Cardiac fibroblast (primary cell): Measurements from ENCODE around the gene CTNND2.

Experiments
- DNase-seq, 2 donors: peaks; one replicate each; pipeline versions ENCODE4 v3.0.0 to v3.0.0-alpha.2; 2010; ENCODE audit warnings: low read depth in 2 of 2
- H3K4me3 ChIP-seq, 2 donors: replicated peaks in 1 of 2; 1 replicate in 1 of 2; 2 replicates in 1 of 2; pipeline ENCODE4 v1.5.1; 2011; ENCODE audit warnings: low read depth in 2 of 2, low read length in 2 of 2, mild to moderate bottlenecking in 2 of 2, moderate library complexity in 1 of 2
- CTCF ChIP-seq: IDR thresholded peaks from one replicate; pipeline ENCODE4 v1.5.1; 2011; ENCODE audit warnings: low read depth, mild to moderate bottlenecking, low read length, inconsistent platforms

Gene CTNND2

GRCh38 chr5:11383506-11384095 is 520.6 kb downstream of the CTNND2 start:
- H3K4me3 ChIP-seq = no peak overlapping the region
- no peak for DNase-seq
- no peak for TF ChIP-seq CTCF

- TF ChIP-seq CTCF = no peak
- no peak for DNase-seq
- H3K4me3 ChIP-seq = no peak overlapping the region
These were observed 525.8 kb downstream of the CTNND2 start for GRCh38 chr5:11378461-11378860.

GRCh38 chr5:11377896-11378295 is 526.4 kb downstream of the CTNND2 start:
- TF ChIP-seq CTCF = no peak
- DNase-seq = no peak
- H3K4me3 ChIP-seq = no peak overlapping the region

GRCh38 chr5:11372191-11372590 is 532.1 kb downstream of the CTNND2 start:
- no peak for TF ChIP-seq CTCF
- H3K4me3 ChIP-seq = no peak overlapping the region
- DNase-seq = no peak

GRCh38 chr5:11371021-11371420 is 533.2 kb downstream of the CTNND2 start:
- no peak overlapping the region for H3K4me3 ChIP-seq
- no peak for DNase-seq
- TF ChIP-seq CTCF = no peak

GRCh38 chr5:11364531-11364930 is 539.7 kb downstream of the CTNND2 start:
- no peak overlapping the region for H3K4me3 ChIP-seq
- TF ChIP-seq CTCF = no peak
- no peak for DNase-seq

- no peak overlapping the region for H3K4me3 ChIP-seq
- no peak for DNase-seq
- no peak for TF ChIP-seq CTCF
These were observed 540.5 kb downstream of the CTNND2 start for GRCh38 chr5:11363631-11364178.
